GM21423 (cell line): ENCODE data around the gene SETBP1.
A peak's percentile ranks its signal among the peaks of the same experiment; 100 is the strongest.

ENCODE experiments used
- ATAC-seq: cut with Tn5 transposase; IDR thresholded peaks from one replicate; pipeline ENCODE4 v1.9.1; 2021; ENCODE audit warnings: mild to moderate bottlenecking, moderate library complexity; ENCODE audit not compliant: unreplicated experiment

Gene SETBP1

GRCh38 chr18:44957025-44957424 is 276.3 kb downstream of the SETBP1 start:
- no peak for ATAC-seq

- no peak for ATAC-seq
Measured at GRCh38 chr18:44957461-44957860, 276.8 kb downstream of the SETBP1 start.

GRCh38 chr18:44958040-44958439 is 277.4 kb downstream of the SETBP1 start:
- no peak for ATAC-seq

- no peak for ATAC-seq
Measured at GRCh38 chr18:44958455-44958854, 277.8 kb downstream of the SETBP1 start.

- no peak for ATAC-seq
Measured at GRCh38 chr18:44959013-44959412, 278.3 kb downstream of the SETBP1 start.

- ATAC-seq, result no peak
Measured at GRCh38 chr18:44960580-44960979, 279.9 kb downstream of the SETBP1 start.

- ATAC-seq, result peak; percentile 77
Measured at GRCh38 chr18:44961288-44961995, 280.8 kb downstream of the SETBP1 start.

GRCh38 chr18:44967599-44967998 is 286.9 kb downstream of the SETBP1 start:
- ATAC-seq, result no peak

- no peak for ATAC-seq
Measured at GRCh38 chr18:44968336-44968735, 287.6 kb downstream of the SETBP1 start.

- ATAC-seq, result no peak
Measured at GRCh38 chr18:44969214-44969795, 288.6 kb downstream of the SETBP1 start.

GRCh38 chr18:44973282-44973681 is 292.6 kb downstream of the SETBP1 start:
- no peak for ATAC-seq

- ATAC-seq, result no peak
Measured at GRCh38 chr18:44974174-44974573, 293.5 kb downstream of the SETBP1 start.

- ATAC-seq, result no peak
Measured at GRCh38 chr18:44977856-44978255, 297.2 kb downstream of the SETBP1 start.

- no peak for ATAC-seq
Measured at GRCh38 chr18:44979748-44980147, 299.1 kb downstream of the SETBP1 start.

- no peak for ATAC-seq
Measured at GRCh38 chr18:44981121-44981520, 300.4 kb downstream of the SETBP1 start.

GRCh38 chr18:44986933-44987332 is 306.2 kb downstream of the SETBP1 start:
- no peak for ATAC-seq

- ATAC-seq, result no peak
Measured at GRCh38 chr18:44987371-44987770, 306.7 kb downstream of the SETBP1 start.

GRCh38 chr18:44988821-44989587 is 308.3 kb downstream of the SETBP1 start:
- no peak for ATAC-seq

GRCh38 chr18:44996261-44996660 is 315.6 kb downstream of the SETBP1 start:
- peak; percentile 68 for ATAC-seq

- no peak for ATAC-seq
Measured at GRCh38 chr18:44997174-44997573, 316.5 kb downstream of the SETBP1 start.

- ATAC-seq, result no peak
Measured at GRCh38 chr18:44998360-44998759, 317.7 kb downstream of the SETBP1 start.

- ATAC-seq, result no peak
Measured at GRCh38 chr18:45004546-45005080, 323.9 kb downstream of the SETBP1 start.
